GM21360 (cell line): ENCODE measurements around the gene CRIP2.

Experiments
- ATAC-seq: cut with Tn5 transposase; IDR thresholded peaks from one replicate; pipeline ENCODE4 v1.9.1; 2021; ENCODE audit warnings: mild to moderate bottlenecking, moderate library complexity; ENCODE audit not compliant: unreplicated experiment

Gene CRIP2

GRCh38 chr14:105476097-105476830 lies 1.6 kb downstream of the CRIP2 start:
- ATAC-seq: no peak

- ATAC-seq: no peak
Observed at GRCh38 chr14:105476831-105477659, 2.4 kb downstream of the CRIP2 start.

GRCh38 chr14:105477660-105478397 lies 3.2 kb downstream of the CRIP2 start:
- no peak for ATAC-seq

- no peak for ATAC-seq
Observed at GRCh38 chr14:105478398-105479251, 4.0 kb downstream of the CRIP2 start.

GRCh38 chr14:105479431-105480158 lies 5.0 kb downstream of the CRIP2 start:
- no peak for ATAC-seq

- ATAC-seq: no peak
Observed at GRCh38 chr14:105480199-105480746, 5.7 kb downstream of the CRIP2 start.

- peak; percentile 46 for ATAC-seq
Observed at GRCh38 chr14:105480807-105481801, 6.5 kb downstream of the CRIP2 start.

GRCh38 chr14:105481886-105482457 lies 7.4 kb downstream of the CRIP2 start:
- ATAC-seq: peak; percentile 32

GRCh38 chr14:105482486-105483110 lies 8.0 kb downstream of the CRIP2 start:
- ATAC-seq: no peak

GRCh38 chr14:105483300-105484068 lies 8.9 kb downstream of the CRIP2 start:
- ATAC-seq: no peak

GRCh38 chr14:105484069-105484996 lies 9.7 kb downstream of the CRIP2 start:
- ATAC-seq: no peak

GRCh38 chr14:105484997-105485393 lies 10.4 kb downstream of the CRIP2 start:
- no peak for ATAC-seq

- ATAC-seq: no peak
Observed at GRCh38 chr14:105485739-105486162, 11.1 kb downstream of the CRIP2 start.

- ATAC-seq: no peak
Observed at GRCh38 chr14:105486163-105486973, 11.7 kb downstream of the CRIP2 start, which contains the start of gene CRIP1. Gene CRIP1 (plus strand): TSS chr14:105486886. CDS start chr14:105487260, 374 bp downstream.

- ATAC-seq: no peak
Observed at GRCh38 chr14:105486974-105487448, 12.4 kb downstream of the CRIP2 start.
